Measurements from ENCODE around the gene MYO6.
"Not testable (repeated sequence)": the region's sequence is repeated elsewhere in the genome, so short reads cannot be mapped to it uniquely, and the experiment has no call there.

The MYO6 gene

GRCh38 chr6:75748743-75749538 lies at the start of gene MYO6:
TSS of gene MYO6 (plus strand) at chr6:75749239. CDS start at chr6:75817548, 68,309 bp downstream.
- DNase-seq: peak; percentile 40

DNA sequence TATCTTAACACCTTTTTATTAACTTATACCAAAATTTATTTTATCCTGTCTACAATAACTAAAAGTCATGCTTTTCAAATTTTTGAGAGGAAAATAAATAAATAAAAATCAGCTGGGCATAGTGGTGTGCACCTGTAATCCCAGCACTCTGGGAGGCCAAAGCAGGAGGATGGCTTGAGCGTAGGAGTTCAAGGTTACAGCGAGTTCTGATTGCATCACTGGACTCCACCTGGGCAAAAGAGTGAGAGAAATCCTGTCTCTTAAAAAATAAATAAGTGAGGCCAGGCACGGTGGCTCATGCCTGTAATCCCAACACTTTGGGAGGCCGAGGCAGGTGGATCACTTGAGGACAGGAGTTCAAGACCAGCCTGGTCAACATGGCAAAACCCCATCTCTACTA lies 40.7 kb upstream of the MYO6 start:
- not testable (repeated sequence) for DNase-seq

- no peak for DNase-seq
These were observed 37.9 kb upstream of the MYO6 start for GRCh38 chr6:75711173-75711572.

GRCh38 chr6:75719133-75719532 lies 29.9 kb upstream of the MYO6 start:
- DNase-seq: no peak

DNA sequence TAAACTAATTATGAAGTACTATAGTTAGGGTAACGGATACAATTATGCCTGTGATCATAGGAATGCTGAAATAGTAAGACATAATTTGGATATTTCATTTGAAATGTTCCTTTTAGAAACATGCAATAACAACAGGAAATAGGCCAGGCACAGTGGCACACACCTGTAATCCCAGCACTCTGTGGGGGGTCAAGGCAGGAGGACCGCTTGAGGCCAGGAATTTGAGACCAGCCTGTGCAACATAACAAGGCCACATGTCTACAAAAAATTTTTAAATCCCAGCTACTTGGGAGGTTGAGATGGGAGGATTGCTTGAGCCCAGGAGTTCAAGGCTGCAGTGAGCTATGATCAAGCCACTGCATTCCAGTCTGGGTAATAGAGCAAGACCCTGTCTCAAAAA lies 25.7 kb upstream of the MYO6 start:
- no peak for DNase-seq

GRCh38 chr6:75727206-75727605 lies 21.8 kb upstream of the MYO6 start:
- no peak for DNase-seq

GRCh38 chr6:75731029-75731428 lies 18.0 kb upstream of the MYO6 start:
- DNase-seq: not testable (repeated sequence)

GRCh38 chr6:75735491-75736186 lies 13.4 kb upstream of the MYO6 start:
- no peak for DNase-seq

- no peak for DNase-seq
These were observed 5.1 kb upstream of the MYO6 start for GRCh38 chr6:75743971-75744370.

GRCh38 chr6:75745404-75745803 lies 3.6 kb upstream of the MYO6 start:
- DNase-seq: no peak

DNA sequence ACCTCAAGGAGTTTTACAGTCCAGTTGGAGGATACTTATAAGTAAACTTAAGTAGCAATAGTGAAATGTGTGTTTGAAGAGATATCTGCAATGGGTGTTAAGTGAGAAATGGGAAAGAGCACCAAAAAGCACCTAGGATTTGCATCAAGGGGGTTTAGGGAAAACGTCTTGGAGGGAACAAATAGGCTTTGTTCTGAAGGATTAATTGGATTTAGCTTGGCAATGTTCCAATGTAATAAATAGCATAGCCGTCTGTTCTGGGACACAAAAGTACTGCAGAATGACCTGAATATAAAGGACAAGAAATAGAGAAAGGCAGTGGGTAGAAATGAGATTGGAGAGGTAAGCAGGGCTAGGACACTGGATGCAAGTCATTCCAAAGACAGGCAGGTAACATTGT lies 2.8 kb upstream of the MYO6 start:
- DNase-seq: no peak

DNA sequence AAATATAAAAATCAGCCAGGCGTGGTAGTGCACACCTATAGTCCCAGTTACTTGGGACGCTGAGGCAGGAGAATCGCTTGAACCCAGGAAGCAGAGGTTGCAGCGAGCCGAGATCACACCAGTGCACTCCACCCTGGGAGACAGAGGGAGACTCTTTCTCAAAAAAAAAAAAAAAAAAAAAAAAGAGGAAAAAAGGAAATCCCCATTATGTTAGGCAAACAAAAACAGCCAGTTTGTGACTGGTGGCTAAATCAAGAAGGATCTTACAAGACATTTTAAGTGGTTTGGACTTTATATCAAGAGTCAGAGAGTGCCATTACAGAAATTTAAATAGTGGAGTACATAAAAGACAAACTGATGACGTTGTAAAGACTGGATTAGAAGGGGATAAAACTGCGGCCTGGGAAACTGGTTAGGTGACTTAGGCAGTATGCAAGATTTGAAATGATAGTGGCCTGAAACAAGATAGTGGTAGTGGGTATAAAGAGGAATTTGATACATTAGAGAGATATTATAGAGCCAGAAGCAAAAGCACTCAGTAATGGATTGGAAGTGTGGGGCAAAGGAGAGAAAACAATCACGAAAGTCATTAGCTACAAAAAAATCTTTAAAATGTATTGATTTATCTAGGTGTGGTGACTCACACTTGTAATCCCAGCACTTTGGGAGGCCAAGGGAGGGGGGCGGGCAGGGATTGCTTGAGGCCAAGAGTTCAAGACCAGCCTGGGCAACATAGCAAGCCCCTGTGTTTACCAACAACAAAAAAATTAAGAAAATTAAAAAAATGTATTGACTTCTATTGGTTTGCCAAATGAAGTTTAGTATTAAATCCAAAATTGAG lies 1.7 kb upstream of the MYO6 start:
- no peak for DNase-seq

DNA sequence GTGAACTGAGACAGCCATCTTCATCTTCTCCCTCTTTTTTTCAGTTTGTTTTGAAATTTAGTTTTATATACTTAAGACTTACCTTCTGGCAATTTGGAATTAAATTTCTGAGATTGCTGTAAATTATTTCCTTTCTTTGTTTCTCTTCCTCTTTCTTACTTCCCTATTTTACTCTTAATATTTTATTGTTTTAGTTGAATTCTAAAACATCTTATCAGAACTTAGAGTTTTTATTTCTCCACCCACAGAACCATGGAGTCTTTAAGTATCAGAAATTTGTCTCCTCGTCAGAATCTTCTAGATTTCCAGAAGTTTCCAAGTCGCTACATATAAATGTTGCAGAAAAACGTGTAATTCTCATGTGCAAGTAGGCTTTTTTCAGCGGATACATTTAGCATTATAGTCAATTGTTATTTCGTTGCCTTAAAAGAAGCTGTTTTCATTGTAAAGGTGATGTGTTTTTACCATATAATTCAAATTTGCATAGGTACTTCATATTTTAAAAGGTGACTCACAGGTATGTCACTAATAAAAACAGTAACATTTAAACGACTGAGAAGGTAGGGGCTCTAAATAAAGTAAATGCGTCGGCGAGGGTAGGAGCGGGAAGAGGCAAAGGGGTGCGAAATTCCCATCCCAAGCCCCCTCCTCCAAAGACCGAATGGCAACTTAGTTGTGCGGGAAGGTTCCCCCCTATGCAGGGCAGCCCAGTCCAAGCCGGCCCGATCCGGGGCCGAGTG lies 866 bp upstream of the MYO6 start:
- DNase-seq: no peak

- no peak for DNase-seq
These were observed 2.4 kb downstream of the MYO6 start for GRCh38 chr6:75751443-75751842.

- DNase-seq: no peak
These were observed 3.3 kb downstream of the MYO6 start for GRCh38 chr6:75752365-75752764.

GRCh38 chr6:75755704-75756103 lies 6.7 kb downstream of the MYO6 start:
- no peak for DNase-seq

DNA sequence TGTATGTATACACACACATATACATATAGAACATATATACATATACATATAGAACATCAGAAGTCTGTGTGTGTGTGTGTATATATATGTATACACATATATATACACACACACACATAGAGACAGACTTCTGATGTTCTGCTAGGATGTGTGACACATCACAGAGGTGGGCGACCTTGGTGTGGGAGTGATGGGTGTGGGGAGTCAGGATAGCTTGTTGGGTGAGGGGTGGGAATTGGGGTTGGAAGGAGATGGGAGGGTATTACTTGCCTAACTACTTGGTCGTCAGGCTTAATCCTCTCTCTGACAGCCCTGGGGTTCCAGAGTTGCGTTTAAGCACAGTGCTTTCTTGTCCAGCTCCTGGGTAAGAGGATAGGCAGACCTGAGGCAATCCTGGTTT lies 8.3 kb downstream of the MYO6 start:
- no peak for DNase-seq

GRCh38 chr6:75758061-75758460 lies 9.0 kb downstream of the MYO6 start:
- DNase-seq: no peak

GRCh38 chr6:75759207-75759606 lies 10.2 kb downstream of the MYO6 start:
- no peak for DNase-seq

DNA sequence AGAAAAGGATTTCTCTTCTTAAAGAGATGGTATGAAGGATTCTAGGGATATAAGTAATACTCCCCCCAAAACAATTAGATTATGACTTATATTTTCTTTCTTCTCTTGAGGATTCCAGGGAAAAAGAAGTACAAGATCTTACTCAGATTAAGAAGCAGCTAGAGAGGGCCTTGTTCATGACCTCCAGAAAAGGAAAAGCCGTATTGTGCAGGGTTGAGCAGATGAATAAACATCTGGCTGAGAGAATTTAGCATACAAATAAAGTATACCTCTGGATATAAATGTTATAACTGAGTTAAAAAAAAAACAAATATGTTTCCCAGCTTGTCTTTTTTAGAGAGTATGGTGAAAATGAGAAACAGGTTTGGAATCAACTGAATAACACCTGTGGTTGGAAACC lies 11.3 kb downstream of the MYO6 start:
- no peak for DNase-seq

DNA sequence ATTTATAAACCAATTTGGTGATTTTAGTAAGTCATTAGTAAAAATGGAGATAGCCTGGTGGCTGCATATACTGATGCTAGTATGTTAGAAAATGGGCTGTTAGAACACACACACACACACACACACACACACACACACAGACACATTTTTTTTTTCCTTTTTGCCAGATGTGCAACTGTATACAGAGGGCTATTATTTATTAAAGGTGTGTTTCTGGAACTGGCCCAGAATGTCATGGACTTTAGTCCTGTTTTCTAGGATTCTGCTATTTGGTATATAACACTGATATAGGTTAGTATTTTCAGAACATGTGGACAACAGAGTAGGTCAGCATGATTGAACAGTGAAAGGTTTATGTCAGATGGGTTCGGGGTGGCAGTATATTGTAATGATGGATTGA lies 12.4 kb downstream of the MYO6 start:
- no peak for DNase-seq

DNA sequence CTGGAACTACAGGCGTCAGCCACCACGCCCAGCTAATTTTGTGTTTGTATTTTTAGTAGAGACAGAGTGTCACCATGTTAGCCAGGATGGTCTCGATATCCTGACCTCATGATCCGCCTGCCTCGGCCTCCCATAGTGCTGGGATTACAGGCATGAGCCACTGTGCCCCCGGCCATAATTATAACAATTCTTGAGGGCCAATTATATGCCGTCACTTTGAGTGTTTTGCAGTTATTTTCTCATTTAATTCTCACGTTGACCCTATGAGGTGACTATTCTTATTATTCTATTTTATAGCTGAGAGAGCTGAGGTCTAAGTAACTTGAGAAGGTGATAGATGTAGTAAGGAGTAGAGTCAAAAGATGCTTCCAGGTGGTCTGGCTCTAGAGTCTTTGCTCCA lies 13.0 kb downstream of the MYO6 start:
- no peak for DNase-seq

GRCh38 chr6:75766387-75766786 lies 17.3 kb downstream of the MYO6 start:
- no peak for DNase-seq
